Measurements from ENCODE around the gene HDGF.
A peak's percentile ranks its signal among the peaks of the same experiment; 100 is the strongest.

The HDGF gene

DNA sequence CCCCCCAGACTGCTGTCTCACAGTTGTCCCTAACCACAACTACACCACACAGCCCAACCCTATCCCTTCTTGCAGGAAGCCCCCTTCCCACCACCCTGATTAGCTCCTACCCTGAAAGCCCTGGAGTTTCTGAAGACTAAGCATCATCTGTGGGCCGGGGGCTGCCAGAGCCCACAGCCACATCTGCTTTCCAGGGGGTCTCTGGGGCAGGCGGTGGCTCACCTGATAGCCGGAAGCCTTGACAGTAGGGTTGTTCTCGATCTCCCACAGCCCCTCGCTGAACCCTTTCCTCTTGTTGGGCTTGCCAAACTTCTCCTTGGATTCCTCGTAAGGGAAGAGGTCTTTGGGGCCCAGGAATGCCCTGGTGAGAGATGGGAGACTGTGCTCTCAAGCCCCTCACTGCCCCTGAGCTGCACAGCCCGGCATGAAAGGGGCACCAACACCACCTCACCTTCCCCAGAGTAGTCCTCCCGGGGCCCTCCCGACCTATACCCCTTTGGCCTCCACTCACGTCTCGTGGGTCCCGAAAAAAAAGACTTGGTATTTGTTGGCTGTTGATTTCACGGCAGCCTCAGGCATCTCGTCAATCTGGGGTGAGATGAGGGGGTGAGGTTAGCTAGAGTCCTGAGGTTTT, 6.6 kb downstream of the HDGF start:
- no peak for DNase-seq

DNA sequence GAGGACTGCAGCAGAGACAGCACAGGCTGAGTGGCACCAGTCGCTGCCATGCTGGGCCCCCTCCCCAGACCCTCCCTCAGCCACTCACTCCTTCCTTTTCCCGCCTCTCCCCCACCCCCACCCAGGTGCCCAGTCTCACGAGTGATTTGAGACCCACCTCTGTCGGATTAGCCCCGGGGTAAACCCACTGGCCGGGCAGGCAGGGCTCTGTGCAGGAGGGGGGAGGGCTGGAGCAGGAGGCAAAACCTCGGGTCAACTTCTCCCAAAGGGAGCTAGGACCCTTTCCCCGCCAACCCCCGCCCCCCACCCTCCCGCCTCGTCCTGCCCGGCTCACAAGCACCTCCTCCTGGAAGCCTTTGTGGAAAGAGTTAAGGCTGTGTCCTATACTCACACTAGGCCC, 7.1 kb downstream of the HDGF start:
- DNase-seq: no peak

DNA sequence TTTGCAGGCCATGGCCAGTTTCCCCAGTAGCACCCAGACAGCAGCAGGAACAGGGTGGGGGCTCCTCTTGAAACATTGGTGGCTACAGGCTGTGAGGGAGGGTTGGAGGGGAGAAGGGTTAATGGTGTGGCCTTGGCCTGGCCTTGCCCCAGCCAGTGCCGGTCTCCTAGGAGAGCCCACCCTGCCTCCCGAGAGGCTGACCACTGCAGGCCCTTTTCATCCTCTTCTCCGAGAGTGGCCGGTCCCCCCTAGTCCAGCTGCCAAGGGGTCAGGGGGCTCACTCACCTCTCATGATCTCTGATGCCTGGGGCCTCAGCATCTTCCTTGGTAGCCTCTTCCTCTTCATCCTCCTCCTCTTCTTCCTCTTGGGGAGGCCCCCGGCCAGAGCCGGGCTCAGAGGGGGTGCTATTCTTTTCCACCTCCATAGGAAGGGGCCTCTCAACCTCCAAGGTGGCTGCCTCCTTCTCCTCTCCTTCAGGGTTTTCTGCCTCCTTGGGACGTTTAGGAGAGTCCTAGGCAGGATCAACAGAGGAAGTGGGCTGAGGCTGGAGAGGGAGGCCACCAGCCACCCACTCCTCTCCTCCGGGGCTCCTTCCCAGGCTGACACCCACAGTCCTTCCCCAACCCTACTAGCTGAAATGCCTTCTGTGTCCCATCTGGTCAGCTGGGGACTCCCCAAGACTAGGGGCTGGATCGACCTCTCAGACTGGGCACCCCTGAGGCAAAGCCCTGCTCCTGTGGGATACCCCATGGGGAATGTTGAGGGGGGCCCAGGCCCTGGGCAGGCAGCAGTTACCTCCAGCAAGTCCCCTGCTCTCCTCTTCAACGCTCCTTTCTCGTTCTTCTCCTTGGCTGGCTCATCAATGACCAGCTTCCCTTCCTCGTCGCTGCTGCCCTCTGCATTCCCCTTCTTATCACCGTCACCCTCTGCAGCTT, 7.8 kb downstream of the HDGF start:
- no peak for DNase-seq

DNA sequence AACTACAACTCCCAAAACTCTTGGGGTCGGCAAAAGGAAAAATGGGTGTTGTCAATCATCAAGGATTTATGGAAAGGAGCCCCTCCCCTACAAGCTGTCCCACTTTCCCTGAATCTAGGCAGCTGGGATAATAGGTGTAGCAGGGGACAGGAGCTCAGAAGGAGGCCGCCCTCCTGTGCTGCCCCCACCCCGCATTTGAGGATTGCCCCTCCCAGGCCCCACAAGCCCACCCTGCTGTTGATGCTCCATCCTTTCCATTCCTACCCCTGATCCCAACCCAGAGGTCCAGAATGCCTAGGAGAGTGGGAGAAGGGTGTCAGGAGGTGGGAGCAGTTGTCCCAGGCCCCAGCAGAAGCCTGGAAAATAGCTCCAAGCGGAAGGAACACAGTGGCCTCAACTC, 8.7 kb downstream of the HDGF start:
- no peak for DNase-seq

DNA sequence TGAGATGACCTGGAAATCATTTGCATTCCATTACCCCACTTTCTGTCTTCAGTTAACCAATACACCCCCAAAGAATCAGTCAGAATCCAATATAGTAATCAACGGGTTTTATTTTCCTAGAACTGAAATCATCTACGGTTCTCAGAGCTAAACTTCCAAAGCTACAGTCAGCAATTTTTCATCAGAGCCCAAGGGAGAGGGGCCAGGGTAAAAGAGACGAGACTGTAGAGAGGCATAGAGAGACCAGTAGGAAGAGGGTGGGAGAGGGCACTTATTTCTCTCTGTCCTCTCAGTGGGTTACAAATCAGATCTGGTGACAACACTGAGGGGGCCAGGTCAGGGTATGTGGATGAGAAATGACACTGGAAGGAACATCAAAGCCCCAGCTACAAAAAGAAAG, 9.5 kb downstream of the HDGF start:
- DNase-seq: no peak

DNA sequence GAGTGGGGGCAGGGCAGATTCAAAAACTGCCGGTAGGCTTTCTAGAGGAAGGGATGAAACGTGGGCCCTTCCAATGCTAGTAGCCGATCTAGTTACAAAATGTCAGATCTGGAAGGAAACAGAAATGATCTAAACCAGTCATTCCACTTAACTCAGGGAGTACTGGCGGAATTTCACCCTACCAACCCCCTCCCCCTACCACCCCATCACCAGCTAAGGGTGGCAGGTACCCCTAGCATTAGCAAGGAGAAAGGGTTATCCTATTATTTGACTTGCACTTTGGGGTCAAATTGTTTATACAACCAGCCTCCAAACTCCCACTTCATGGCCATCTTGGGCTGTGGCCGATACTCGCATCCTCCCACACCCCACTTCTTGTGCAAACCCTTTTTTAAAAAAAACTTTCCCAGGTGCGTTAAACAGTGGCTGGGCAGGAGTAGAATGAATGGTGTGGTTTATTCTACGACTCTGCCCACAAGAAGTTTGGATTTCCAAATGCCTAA, 9.9 kb downstream of the HDGF start:
- no peak for DNase-seq

DNA sequence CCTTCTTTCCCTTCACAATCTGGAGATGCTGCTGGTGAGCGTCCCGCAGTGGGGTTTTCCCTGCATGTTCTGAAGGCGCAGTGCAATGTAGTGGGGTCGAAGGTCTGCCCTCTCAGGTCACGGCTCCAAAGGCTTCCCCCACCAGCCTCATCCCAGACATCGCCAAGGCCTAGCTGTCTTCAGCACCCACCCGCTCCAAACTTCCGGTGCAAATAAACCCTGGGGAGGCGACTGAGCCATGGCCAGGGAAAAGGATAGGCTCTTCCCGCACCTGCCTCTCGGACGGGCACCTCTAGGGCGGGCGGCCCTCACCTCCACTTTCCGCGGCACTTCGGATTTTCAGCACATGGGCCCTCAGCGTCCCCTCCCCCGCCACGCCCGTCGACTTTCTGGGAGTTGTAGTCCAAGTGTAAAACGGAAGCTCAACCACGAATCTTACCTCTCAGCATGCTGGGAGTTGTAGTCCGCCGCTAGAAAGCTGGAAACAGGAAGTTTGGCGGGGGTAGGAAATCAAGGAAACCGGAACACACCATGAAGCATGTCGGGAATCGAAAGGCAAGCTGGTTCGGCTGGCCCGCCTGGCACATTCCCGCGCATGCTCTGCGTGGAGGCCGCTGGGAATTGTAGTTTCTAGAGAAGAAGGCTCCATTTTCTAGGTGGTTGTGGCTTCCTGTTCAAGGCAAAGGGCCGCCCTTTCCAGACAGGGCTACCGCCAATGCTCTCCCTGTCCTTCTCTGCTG, 10.6 kb downstream of the HDGF start, which contains the start of gene MRPL24:
MRPL24 (minus strand) TSS at position 348 of the 740 bp plus-strand sequence. CDS start 2,384 bp downstream, outside the sequence.
- peak; percentile 94 for DNase-seq

DNA sequence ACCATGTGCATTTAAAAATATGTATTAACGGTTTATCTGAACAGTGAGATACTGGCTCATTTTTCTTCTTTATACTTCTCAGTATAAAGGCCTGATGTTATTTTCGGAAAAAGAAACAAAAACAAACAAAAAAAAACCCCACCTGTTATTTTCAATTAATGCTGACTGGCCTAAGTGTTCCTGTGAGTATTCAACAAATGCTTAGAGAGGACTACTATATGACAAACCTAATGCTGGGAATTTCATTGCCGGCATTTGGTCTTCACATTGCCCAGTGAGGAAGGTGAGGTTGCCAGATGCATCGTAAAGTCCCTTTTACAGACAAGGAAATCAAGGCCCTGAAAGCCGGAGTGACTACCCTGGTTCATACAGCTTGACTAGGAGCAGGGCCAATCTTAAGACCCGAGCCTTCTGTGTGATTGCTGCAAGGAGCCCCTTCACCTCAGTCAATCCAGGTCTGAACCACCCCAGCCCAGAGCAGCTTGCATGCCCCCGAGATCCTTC, 11.2 kb downstream of the HDGF start:
- DNase-seq: no peak

DNA sequence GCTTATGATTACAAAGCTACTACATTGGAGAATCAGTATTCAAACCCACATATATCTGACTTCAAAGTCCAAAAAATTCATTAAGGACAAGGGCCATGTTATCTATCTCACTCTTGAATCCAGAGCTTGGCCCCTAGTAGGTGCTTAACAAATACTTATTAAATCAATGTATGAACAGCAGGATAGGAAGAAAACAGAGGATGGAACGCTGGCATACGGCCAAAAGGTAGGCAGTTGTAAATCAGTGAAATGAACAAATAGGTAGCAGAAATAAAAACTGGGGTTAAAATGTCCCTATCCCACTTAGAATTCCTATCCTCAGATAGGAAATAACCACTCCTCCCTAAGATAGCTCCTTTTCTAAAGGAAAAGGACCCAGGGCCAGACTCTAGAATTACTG, 12.6 kb downstream of the HDGF start:
- no peak for DNase-seq

DNA sequence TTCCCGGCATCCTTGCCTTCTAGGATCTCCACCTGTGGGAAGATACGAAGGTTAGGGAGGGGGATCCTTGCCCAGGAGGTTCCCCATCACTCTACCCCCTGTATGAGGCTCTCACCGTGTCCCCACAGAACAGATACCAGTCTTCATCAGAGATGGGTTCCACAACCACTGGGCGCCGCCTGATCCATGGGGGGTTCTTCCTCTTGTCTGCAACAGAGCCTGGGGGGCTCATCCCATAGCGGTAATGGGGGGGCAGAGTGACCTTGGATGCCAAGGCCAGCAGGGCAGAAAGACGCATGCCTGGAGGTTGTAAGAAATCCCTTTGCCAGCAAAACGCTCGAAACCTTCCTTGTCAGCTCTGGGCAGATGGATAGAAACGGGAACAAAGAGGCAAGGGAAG, 13.1 kb downstream of the HDGF start:
- no peak for DNase-seq

DNA sequence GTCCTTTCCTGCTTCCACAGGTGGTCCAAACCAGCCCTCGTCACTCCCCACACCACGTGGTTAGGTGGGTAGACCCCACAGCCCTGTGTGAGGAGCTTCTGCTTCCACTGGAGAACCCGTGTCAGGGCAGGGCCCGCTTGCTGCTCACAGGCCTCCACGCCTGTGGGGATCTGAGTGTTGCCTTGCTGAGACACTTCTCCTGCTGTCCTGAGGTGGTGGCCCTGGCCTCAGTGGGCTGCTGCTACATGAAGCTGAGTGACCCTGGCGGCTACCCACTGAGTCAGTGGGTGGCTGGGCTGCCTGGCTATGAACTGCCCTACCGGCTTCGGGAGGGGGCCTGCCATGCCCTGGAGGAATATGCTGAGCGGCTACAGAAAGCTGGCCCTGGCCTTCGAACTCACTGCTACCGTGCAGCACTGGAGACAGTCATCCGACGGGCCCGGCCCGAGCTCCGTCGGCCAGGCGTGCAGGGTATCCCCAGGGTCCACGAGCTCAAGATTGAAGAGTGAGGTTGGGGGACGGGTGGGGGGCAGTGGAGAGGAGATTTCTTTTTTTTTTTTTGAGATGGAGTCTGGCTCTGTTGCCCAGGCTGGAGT, 17.4 kb downstream of the HDGF start:
- no peak for DNase-seq

DNA sequence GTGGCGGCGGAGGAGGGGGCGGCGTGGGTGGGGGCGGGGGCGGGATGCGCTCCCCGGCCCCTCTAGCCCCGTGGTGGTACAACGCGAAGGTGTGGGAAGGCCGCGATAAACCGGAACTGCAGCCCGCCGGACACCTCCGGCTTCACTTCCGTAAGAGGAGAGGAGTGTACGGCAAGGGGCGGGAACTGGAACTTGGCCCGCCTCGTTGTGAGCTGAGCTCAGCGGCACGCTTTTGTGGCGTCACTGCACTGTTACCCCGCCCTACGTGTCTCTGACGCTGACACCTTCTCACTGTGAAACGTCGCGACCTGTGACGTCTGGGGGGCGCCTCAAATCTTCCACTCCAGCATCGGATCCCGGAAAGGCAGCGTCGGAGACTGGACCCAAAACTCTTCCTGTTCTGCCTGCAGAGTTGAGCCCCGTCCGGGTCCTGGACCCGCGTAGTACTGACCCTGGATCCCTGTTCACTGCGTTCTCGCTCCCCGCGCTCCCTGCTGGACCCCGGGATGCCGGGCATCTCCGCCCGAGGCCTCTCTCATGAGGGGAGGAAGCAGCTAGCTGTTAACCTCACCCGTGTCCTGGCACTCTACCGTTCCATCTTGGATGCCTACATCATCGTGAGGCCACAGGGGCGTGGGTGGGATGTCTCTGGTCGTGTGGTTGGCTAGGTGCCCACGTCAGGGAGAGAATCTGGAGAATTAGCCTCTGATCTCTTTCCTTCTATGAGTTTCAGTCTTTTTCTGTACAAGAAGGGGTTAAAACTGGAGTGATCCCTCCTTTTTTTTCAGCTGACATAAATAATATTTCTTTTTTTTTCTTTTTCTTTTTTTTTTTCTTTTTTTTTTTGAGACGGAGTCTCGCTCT, 22.6 kb downstream of the HDGF start, which contains the start of gene ISG20L2:
ISG20L2 (minus strand) TSS at position 168 of the 864 bp plus-strand sequence. CDS start 1,114 bp downstream, outside the sequence.
- peak; percentile 92 for DNase-seq

DNA sequence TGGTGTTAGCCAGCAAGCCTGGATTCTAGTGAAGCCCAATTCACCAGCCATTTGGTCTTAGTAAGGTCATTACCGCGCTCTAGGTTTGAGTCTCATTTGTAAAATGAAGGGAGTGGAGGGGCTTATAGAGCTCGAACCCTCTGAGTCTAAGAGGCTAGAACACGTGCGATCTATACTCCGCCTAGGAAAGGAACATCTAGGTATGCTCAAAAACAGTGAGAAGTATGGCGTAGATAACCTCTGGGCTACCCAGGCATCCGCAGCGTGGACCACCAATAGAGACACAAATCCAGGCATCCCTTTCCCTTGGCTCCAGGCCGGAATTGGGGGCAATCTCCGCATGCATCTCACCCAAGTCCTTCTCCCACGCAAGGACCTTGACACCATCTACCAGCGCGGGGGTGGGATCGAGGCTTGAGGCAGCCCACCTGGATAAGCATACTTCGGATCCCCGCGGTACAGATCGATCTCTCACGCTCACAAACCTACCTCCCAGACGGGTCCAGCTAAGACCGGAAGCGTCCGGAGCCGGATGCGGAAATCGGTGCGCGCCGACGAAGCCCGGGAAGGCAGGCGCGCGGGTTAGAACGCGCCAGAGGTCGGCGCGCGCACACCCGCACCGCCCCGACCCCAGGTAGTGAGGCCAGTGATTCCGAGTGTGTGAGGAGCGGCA, 23.4 kb downstream of the HDGF start, which contains the start of gene METTL25B:
METTL25B (plus strand) TSS at position 544 of the 673 bp plus-strand sequence. CDS start 636 bp downstream, outside the sequence.
- DNase-seq: peak; percentile 75

DNA sequence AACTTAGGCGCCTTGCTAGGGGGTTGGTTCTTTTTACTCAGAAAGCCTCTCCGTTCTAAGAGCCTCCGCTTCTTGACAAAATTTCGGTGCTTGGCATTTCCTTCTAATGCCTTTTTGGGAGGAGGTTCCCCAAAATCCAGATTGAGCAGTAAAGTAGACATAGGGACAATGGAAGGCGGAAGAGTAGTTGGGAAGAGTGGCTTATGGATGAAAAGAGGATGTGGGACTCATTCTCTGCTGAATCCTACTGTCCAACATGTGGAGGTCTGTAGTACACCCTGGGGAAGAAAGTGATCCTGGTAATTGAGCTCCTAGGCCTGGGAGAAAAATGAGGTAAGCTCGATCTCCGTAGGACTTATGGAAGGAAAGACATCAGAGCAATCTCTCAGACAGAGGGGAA, 24.0 kb downstream of the HDGF start:
- no peak for DNase-seq

DNA sequence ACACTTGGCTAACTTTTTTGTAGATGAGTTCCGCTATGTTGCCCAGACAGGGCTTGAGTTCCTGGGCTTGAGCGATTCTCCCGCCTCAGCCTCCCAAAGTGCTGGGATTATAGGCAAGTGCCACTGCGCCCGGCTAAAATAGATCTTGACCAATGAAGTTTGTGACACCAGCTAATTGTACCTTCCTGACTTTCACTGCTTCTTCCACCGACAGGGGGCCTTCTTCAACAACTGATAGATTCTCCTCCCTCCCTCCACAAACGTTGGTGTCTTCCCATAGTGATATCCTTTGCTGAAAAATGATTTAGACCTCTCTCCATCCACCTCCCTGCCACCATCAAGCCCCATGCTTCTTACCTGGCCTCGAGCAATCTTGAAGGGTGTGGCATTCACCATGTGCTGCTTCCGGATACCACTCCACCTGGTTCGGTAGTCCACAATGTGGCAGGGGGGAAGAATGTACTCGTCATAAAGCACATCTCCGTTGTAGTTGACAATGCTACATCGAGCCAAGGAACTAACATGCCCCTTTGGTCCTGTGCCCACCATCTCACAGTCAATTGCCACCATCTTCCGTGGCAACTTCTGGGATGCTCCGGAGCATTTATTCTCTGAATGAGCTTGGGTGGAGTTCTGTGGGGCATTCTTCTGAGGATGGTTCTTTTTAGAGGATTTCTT, 24.8 kb downstream of the HDGF start:
- peak; percentile 60 for DNase-seq

DNA sequence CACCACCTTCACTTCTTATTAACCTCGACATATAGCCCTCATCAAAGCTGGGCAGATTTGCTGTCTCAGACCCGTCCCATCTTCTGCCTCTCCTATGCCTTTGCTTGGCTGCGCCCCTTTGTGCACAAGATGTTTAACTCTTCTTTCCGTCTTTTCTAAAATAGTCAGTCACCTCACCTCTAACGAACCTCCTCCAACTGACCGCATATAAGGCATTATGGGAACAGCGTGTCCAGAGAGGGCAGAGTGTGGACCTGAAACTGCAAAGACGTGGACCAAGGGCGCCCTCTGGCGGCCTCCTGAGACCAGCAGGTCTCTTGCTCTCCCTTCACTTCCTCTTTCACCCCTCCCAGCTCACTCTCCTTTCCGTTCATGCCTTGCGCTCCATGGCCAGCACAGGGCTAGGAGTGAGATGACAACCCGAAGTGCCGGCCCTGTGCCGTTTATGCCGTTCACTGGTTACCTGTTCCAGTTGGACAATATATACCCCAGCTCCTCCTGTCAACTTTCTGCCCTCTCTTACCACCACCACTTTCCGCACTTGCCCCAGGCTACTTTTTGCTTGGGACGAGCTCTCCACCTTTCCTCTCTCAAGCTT, 25.7 kb downstream of the HDGF start:
- peak; percentile 90 for DNase-seq

DNA sequence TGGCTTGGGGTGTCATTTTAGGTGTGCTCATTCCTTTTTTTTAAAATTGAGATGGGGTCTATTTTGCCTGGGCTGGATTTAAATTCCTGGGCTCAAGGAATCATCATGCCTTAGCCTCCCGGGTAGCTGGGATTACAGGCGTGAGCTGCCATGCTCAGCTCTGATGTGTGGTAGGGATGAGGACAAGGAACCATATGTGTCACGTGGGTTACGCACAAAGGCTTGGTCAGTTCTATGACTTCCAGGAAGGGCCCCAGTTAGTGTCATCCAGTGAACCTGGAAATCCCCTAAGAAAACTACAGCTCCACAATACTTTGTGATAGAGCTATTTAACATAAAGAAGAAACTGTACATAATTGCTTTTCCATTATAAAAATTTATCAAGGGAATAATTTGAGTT, 29.9 kb downstream of the HDGF start:
- no peak for DNase-seq

DNA sequence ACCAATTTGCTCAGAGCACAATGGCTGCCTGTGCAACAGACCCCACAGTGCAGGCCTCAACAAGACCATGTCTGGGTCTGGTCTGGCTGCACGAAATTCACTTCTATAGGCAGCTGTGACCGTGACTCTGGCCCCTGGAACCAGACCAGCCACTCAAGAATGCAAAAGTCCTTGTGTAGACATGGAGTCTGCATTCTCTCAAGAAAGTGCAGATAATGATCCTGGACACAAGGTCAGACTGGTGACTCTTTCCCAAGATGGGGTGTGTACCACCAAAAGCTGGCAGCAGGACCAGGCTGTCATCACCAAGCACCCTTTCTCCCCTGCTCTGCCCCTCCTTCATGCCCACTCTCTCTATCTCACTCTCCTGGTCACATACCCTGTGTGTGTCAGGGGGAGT, 30.3 kb downstream of the HDGF start:
- no peak for DNase-seq

DNA sequence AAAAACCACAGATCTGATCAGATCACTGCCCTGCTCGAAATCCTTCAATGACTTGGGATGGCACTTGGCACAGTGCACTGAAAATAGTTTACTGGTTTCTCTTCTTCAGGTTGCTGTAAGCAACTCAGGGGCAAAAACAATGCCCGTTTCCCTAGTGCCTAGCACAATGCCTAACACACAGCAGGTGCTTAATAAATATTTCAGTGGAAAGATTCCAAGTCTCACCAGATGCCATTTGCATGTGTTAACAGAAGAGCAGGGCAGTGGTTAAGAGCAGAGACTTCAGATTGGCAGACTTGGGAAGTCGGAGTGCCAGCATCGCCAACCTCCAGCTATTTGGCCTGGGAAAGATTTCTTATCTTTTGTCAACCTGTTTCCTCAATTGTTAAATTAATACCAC, 34.1 kb downstream of the HDGF start:
- no peak for DNase-seq

DNA sequence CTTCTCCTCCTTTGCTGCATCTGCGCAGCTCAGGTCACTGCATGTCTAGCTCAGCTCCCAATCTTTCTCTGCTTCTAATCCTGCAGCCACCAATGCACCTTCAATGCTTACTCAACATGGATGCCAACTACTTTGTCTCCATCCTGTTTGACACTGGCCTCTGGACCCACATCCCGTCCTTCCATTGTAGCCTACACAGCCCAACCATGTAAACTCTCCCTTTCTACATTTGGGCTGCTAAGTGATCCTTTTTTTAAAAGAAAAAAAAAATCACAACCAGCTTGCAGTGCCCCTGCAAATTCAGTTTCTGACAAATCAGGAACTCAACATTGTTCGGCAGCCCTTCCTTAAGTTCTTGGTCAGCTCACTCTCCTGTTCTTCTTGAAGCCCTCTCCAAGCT, 36.6 kb downstream of the HDGF start:
- no peak for DNase-seq

All from CD4-positive, alpha-beta T cell treated with Interleukin-17A for 4 hours (primary cell).